Testis (tissue), 3 donors: ENCODE results near the gene EGFL8. TPM values are rescaled to one million over a fixed set of nuclear protein-coding genes. Genes with fewer than 3 reads are reported as not detected.

Experiments
- DNase-seq: peaks from one replicate; pipeline ENCODE4 v3.0.0-alpha.2; 2019
- H3K27ac ChIP-seq, 2 donors: fragments of 200-600 bp; sonication (generic); one replicate each; pipeline ENCODE4 v1.5.1; 2019
- H3K27me3 ChIP-seq: fragments of 200-600 bp; sonication (generic); one replicate; pipeline ENCODE4 v1.5.1; 2019
- H3K36me3 ChIP-seq: fragments of 200-600 bp; sonication (generic); one replicate; pipeline ENCODE4 v1.5.1; 2017; ENCODE audit warnings: low read depth; ENCODE audit errors: missing control alignments
- H3K4me1 ChIP-seq: fragments of 200-600 bp; sonication (generic); one replicate; pipeline ENCODE4 v1.5.1; 2019
- H3K4me3 ChIP-seq, 2 donors: fragments of 200-600 bp; sonication (generic); one replicate each; pipeline ENCODE4 v1.5.1; 2017 to 2019
- H3K9me3 ChIP-seq: fragments of 200-600 bp; sonication (generic); one replicate; pipeline ENCODE4 v1.5.1; 2017
- CTCF ChIP-seq, 3 experiments: fragments of 450-650 bp in 2 of 3; fragments of 200-600 bp in 1 of 3; sonication (generic) in 1 of 3; IDR thresholded peaks; one replicate each; pipeline ENCODE4 v1.5.1; 2016 to 2019; ENCODE audit warnings: antibody characterized with exemption in 3 of 3, mild to moderate bottlenecking in 2 of 3, moderate library complexity in 1 of 3
- POLR2A ChIP-seq: fragments of 450-650 bp; IDR thresholded peaks from one replicate; pipeline ENCODE4 v1.6.1; 2017; ENCODE audit warnings: antibody characterized with exemption, mild to moderate bottlenecking, moderate library complexity
- WGBS, 2 donors: methylation state at CpG; one replicate each; pipeline ENCODE4 v1.1.5; 2018; 5-methylcytosine and 5-hydroxymethylcytosine counted together
- intact Hi-C: fragments of 100-400 bp; cut with DNase I; formaldehyde crosslinking; loops from one replicate; pipeline ENCODE4 v1.15.1; 2023; ENCODE audit warnings: low total_unique reads
- polyA plus RNA-seq: library from polyadenylated mRNA; stranded (reverse); fragments of 350-450 nt; fragmentation: Illumina TruSeq; extraction: RNeasy Lipid Tissue Mini Kit (QIAGEN cat#74804); gene quantifications from one replicate; pipeline ENCODE4 v1.2.3, GENCODE V29; 2014; ENCODE audit warnings: low read depth, low replicate concordance; ENCODE audit not compliant: insufficient read depth
- total RNA-seq, 2 donors: library from RNA; depleted of rRNA; stranded (reverse); fragments of >200 nt; gene quantifications; one replicate each; pipeline ENCODE4 v1.2.3, GENCODE V29; 2016

Gene EGFL8
- total and polyA plus RNA-seq, 3 donors from 2014 or later = 13.9 to 25.7 (median 24.3) TPM

- Histone ChIP-seq H3K27ac (no peak overlapping the region), H3K27me3 (no peaks in the 10 kb centered on the region), H3K4me1 (no peaks in the 10 kb centered on the region), H3K36me3 (no peaks in the 10 kb centered on the region), H3K4me3 (no peak overlapping the region), H3K9me3 (no peaks in the 10 kb centered on the region)
- intact Hi-C loops = no loop called here
- TF ChIP-seq CTCF (IDR thresholded peaks at IDR 0.05) = no peak
- no peak for TF ChIP-seq POLR2A
- no peak for DNase-seq
- 87 to 88% methylated on average over 11 to 12 of the region's 12 CpGs for WGBS, 2 donors
Observed at GRCh38 chr6:32212076-32212760, 47.8 kb downstream of the EGFL8 start.

- WGBS, 2 donors = 86 to 88% methylated on average over 6 of the region's 6 CpGs
- TF ChIP-seq CTCF (IDR thresholded peaks at IDR 0.05) = no peak
- no peak for TF ChIP-seq POLR2A
- H3K9me3 ChIP-seq = no peaks in the 10 kb centered on the region
- DNase-seq = no peak
- intact Hi-C loops = no loop called here
- no peak overlapping the region for H3K27ac ChIP-seq
- no peaks in the 10 kb centered on the region for H3K27me3 ChIP-seq
- no peaks in the 10 kb centered on the region for H3K36me3 ChIP-seq
- H3K4me1 ChIP-seq = no peaks in the 10 kb centered on the region
- no peak overlapping the region for H3K4me3 ChIP-seq
Observed at GRCh38 chr6:32213649-32214048, 49.3 kb downstream of the EGFL8 start.

GRCh38 chr6:32214126-32214525 is 49.7 kb downstream of the EGFL8 start:
- Histone ChIP-seq H3K4me3 (no peak overlapping the region), H3K27ac (no peak overlapping the region), H3K36me3 (no peaks in the 10 kb centered on the region), H3K9me3 (no peaks in the 10 kb centered on the region), H3K27me3 (no peaks in the 10 kb centered on the region), H3K4me1 (no peaks in the 10 kb centered on the region)
- intact Hi-C loops = no loop called here
- 79 to 94% methylated on average over 3 of the region's 3 CpGs for WGBS, 2 donors
- DNase-seq = no peak
- TF ChIP-seq POLR2A = no peak
- TF ChIP-seq CTCF (IDR thresholded peaks at IDR 0.05) = no peak

- TF ChIP-seq POLR2A (no peak), CTCF (IDR thresholded peaks at IDR 0.05) (no peak)
- DNase-seq = no peak
- H3K36me3 ChIP-seq = no peaks in the 10 kb centered on the region
- no peaks in the 10 kb centered on the region for H3K4me1 ChIP-seq
- no peak overlapping the region for H3K4me3 ChIP-seq
- H3K27ac ChIP-seq = no peak overlapping the region
- H3K9me3 ChIP-seq = no peaks in the 10 kb centered on the region
- no peaks in the 10 kb centered on the region for H3K27me3 ChIP-seq
- 95 to 97% methylated on average over 4 of the region's 4 CpGs for WGBS, 2 donors
- intact Hi-C loops = no loop called here
Observed at GRCh38 chr6:32215617-32216016, 51.2 kb downstream of the EGFL8 start.

GRCh38 chr6:32216285-32216684 is 51.9 kb downstream of the EGFL8 start:
- DNase-seq = no peak
- intact Hi-C loops = no loop called here
- Histone ChIP-seq H3K27ac (no peak overlapping the region), H3K27me3 (no peaks in the 10 kb centered on the region), H3K4me3 (no peak overlapping the region), H3K9me3 (no peaks in the 10 kb centered on the region), H3K36me3 (no peaks in the 10 kb centered on the region), H3K4me1 (no peaks in the 10 kb centered on the region)
- 82 to 87% methylated on average over 10 of the region's 10 CpGs for WGBS, 2 donors
- TF ChIP-seq POLR2A (no peak), CTCF (IDR thresholded peaks at IDR 0.05) (no peak)
